K562 (cell line): ENCODE data around the gene NPFFR1. TPM values are rescaled to one million over a fixed set of nuclear protein-coding genes. Genes with fewer than 3 reads are reported as not detected.

Experiments used
- ETV6 ChIP-seq, 3 experiments: fragments of 150-350 bp in 1 of 3; sonication (generic) in 1 of 3; formaldehyde crosslinking in 1 of 3; IDR thresholded peaks; 2 replicates each; pipeline versions ENCODE4 v1.6.1 to v1.8.0; 2014 to 2022; ENCODE audit warnings: borderline replicate concordance in 2 of 3, low read depth in 2 of 3, antibody characterized with exemption in 1 of 3, low read length in 1 of 3, mild to moderate bottlenecking in 1 of 3, missing genetic modification reagents in 1 of 3
- FOXK2 ChIP-seq, 2 experiments: fragments of 450-650 bp; IDR thresholded peaks in 1 of 2; conservative IDR thresholded peaks in 1 of 2; 2 replicates each; pipeline ENCODE4 v1.6.1; 2016; ENCODE audit warnings: low read depth in 2 of 2, mild to moderate bottlenecking in 1 of 2
- GATAD2A ChIP-seq: fragments of 450-650 bp; IDR thresholded peaks from 2 replicates; pipeline ENCODE4 v1.6.1; 2017
- PHF8 ChIP-seq: fragments of 200-600 bp; sonication (generic); IDR thresholded peaks from 2 replicates; pipeline ENCODE4 v1.6.1; 2012; ENCODE audit warnings: mixed run types, mild to moderate bottlenecking, inconsistent platforms, low read length, moderate library complexity, borderline replicate concordance
- ZNF354B ChIP-seq: fragments of 250-450 bp; sonication (Bioruptor Pico); IDR thresholded peaks from 2 replicates; pipeline ENCODE4 v1.4.0; 2020
- polyA plus RNA-seq, 8 experiments: library from polyadenylated mRNA; depleted of rRNA in 4 of 8; stranded (reverse) in 5 of 8; unstranded in 3 of 8; fragments of >200 nt; fragmentation: Nextera tagmentation in 2 of 8; fragmentation: Illumina TruSeq in 1 of 8; extraction: Ambion mirVana in 2 of 8; extraction: Trizol in 1 of 8; gene quantifications; 2 replicates each; pipeline versions ENCODE4 v1.2.1 to v1.2.3, GENCODE V29; 2011 to 2014; ENCODE audit warnings: inconsistent platforms in 1 of 8, missing spikeins in 1 of 8
- total RNA-seq, 7 experiments: library from RNA; depleted of rRNA in 6 of 7; stranded (reverse); fragments of >200 nt in 6 of 7; fragmentation: Illumina TruSeq in 2 of 7; extraction: Trizol in 2 of 7; gene quantifications; 2 replicates each; pipeline versions ENCODE4 v1.2.1 to v1.2.3, GENCODE V29; 2011 to 2021; ENCODE audit warnings: low replicate concordance in 1 of 7
- TF ChIP-seq, protein P1 (sequence below): fragments of 200-600 bp; sonication (generic); IDR thresholded peaks from one replicate; pipeline ENCODE4 v1.6.1; 2012; ENCODE audit warnings: mild to moderate bottlenecking, low read depth, low read length, inconsistent platforms
- TF ChIP-seq, protein P2 (sequence below): fragments of 450-650 bp; IDR thresholded peaks from 2 replicates; pipeline ENCODE4 v1.6.1; 2016; ENCODE audit warnings: borderline replicate concordance

Gene NPFFR1
- total and polyA plus RNA-seq, 9 of the 15 experiments (the other 6 are each of a cell fraction or from before 2014, with no cell fraction given), result under 0.01 TPM; not detected in 8

DNA sequence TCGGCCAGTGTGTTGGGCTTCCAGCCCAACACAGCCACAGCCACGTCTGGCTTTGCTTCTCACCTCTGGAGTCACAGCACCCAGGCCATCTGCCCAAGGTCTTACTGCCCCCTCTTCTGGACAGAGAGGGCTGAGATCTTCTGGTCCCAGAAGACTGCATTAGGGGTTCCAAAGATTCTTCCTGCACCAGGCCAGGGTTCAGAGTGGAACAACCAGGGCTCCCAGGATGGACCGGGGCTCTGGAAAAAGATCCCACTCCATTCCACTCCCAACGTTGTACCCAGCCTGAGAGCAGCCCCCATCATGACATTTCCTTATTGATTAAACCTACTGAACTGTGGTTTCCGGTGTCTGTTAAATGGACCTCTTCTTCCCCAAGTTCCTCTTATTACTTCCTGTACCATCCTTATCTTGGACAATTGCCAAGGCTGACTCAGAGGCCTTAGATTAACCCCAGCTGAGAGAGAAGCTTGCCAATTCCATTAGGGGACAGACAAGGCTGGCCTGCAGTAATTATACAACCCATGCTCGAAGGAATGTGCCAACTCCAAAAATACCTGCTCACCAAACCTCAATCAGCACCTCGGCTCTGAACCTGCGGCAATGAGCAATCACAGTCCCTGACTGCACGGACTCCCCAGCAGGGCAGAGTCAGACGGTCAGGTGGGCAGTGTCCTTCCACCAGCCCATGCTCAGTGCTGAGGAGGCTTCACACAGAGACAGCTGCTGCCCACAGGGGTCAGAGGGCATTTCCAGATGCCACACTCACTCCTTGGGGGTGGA lies 47.9 kb upstream of the NPFFR1 start (continued):
- TF ChIP-seq, protein P1, sequence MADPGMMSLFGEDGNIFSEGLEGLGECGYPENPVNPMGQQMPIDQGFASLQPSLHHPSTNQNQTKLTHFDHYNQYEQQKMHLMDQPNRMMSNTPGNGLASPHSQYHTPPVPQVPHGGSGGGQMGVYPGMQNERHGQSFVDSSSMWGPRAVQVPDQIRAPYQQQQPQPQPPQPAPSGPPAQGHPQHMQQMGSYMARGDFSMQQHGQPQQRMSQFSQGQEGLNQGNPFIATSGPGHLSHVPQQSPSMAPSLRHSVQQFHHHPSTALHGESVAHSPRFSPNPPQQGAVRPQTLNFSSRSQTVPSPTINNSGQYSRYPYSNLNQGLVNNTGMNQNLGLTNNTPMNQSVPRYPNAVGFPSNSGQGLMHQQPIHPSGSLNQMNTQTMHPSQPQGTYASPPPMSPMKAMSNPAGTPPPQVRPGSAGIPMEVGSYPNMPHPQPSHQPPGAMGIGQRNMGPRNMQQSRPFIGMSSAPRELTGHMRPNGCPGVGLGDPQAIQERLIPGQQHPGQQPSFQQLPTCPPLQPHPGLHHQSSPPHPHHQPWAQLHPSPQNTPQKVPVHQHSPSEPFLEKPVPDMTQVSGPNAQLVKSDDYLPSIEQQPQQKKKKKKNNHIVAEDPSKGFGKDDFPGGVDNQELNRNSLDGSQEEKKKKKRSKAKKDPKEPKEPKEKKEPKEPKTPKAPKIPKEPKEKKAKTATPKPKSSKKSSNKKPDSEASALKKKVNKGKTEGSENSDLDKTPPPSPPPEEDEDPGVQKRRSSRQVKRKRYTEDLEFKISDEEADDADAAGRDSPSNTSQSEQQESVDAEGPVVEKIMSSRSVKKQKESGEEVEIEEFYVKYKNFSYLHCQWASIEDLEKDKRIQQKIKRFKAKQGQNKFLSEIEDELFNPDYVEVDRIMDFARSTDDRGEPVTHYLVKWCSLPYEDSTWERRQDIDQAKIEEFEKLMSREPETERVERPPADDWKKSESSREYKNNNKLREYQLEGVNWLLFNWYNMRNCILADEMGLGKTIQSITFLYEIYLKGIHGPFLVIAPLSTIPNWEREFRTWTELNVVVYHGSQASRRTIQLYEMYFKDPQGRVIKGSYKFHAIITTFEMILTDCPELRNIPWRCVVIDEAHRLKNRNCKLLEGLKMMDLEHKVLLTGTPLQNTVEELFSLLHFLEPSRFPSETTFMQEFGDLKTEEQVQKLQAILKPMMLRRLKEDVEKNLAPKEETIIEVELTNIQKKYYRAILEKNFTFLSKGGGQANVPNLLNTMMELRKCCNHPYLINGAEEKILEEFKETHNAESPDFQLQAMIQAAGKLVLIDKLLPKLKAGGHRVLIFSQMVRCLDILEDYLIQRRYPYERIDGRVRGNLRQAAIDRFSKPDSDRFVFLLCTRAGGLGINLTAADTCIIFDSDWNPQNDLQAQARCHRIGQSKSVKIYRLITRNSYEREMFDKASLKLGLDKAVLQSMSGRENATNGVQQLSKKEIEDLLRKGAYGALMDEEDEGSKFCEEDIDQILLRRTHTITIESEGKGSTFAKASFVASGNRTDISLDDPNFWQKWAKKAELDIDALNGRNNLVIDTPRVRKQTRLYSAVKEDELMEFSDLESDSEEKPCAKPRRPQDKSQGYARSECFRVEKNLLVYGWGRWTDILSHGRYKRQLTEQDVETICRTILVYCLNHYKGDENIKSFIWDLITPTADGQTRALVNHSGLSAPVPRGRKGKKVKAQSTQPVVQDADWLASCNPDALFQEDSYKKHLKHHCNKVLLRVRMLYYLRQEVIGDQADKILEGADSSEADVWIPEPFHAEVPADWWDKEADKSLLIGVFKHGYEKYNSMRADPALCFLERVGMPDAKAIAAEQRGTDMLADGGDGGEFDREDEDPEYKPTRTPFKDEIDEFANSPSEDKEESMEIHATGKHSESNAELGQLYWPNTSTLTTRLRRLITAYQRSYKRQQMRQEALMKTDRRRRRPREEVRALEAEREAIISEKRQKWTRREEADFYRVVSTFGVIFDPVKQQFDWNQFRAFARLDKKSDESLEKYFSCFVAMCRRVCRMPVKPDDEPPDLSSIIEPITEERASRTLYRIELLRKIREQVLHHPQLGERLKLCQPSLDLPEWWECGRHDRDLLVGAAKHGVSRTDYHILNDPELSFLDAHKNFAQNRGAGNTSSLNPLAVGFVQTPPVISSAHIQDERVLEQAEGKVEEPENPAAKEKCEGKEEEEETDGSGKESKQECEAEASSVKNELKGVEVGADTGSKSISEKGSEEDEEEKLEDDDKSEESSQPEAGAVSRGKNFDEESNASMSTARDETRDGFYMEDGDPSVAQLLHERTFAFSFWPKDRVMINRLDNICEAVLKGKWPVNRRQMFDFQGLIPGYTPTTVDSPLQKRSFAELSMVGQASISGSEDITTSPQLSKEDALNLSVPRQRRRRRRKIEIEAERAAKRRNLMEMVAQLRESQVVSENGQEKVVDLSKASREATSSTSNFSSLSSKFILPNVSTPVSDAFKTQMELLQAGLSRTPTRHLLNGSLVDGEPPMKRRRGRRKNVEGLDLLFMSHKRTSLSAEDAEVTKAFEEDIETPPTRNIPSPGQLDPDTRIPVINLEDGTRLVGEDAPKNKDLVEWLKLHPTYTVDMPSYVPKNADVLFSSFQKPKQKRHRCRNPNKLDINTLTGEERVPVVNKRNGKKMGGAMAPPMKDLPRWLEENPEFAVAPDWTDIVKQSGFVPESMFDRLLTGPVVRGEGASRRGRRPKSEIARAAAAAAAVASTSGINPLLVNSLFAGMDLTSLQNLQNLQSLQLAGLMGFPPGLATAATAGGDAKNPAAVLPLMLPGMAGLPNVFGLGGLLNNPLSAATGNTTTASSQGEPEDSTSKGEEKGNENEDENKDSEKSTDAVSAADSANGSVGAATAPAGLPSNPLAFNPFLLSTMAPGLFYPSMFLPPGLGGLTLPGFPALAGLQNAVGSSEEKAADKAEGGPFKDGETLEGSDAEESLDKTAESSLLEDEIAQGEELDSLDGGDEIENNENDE, result no peak
- TF ChIP-seq GATAD2A (0 out of 2 replicates have a peak, but pooled peaks have one; percentile 17), ZNF354B (0 out of 2 replicates have a peak, but pooled peaks have one; percentile 36), ETV6 (IDR thresholded peaks at IDR 0.05; ENCODE audit: borderline replicate concordance in 1 of 2, low read depth in 2 of 2, low read length in 1 of 2) (peak; percentile 84 to 86; a peak in 3 of 4 replicates), ETV6 (CRISPR knock-in tag; IDR thresholded peaks at IDR 0.05; ENCODE audit: borderline replicate concordance) (no peak), PHF8 (no peak; the same call in 1 of the 2 replicates), FOXK2 (conservative IDR thresholded peaks at IDR 0.05 in 1 of 2, IDR thresholded peaks at IDR 0.05 in 1 of 2; ENCODE audit: low read depth in 2 of 2) (peak; percentile 67 to 77; a peak in 3 of 4 replicates)
- TF ChIP-seq, protein P2, sequence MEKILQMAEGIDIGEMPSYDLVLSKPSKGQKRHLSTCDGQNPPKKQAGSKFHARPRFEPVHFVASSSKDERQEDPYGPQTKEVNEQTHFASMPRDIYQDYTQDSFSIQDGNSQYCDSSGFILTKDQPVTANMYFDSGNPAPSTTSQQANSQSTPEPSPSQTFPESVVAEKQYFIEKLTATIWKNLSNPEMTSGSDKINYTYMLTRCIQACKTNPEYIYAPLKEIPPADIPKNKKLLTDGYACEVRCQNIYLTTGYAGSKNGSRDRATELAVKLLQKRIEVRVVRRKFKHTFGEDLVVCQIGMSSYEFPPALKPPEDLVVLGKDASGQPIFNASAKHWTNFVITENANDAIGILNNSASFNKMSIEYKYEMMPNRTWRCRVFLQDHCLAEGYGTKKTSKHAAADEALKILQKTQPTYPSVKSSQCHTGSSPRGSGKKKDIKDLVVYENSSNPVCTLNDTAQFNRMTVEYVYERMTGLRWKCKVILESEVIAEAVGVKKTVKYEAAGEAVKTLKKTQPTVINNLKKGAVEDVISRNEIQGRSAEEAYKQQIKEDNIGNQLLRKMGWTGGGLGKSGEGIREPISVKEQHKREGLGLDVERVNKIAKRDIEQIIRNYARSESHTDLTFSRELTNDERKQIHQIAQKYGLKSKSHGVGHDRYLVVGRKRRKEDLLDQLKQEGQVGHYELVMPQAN, result no peak
